Thyroid gland (tissue), 4 donors: ENCODE results near the gene PPIL1.

Experiments
- POLR2A ChIP-seq, 2 donors: fragments of 450-650 bp; IDR thresholded peaks; one replicate each; pipeline ENCODE4 v1.6.1; 2017; ENCODE audit warnings: antibody characterized with exemption in 2 of 2, mild to moderate bottlenecking in 2 of 2, moderate library complexity in 1 of 2
- TF ChIP-seq, protein P1 (sequence below), 6 experiments: fragments of 200-600 bp in 3 of 6; fragments of 450-650 bp in 3 of 6; sonication (generic) in 3 of 6; IDR thresholded peaks; one replicate each; pipeline ENCODE4 v1.5.1; 2016 to 2019; ENCODE audit warnings: antibody characterized with exemption in 6 of 6, mild to moderate bottlenecking in 2 of 6, inconsistent platforms in 1 of 6, moderate library complexity in 1 of 6

DNA sequence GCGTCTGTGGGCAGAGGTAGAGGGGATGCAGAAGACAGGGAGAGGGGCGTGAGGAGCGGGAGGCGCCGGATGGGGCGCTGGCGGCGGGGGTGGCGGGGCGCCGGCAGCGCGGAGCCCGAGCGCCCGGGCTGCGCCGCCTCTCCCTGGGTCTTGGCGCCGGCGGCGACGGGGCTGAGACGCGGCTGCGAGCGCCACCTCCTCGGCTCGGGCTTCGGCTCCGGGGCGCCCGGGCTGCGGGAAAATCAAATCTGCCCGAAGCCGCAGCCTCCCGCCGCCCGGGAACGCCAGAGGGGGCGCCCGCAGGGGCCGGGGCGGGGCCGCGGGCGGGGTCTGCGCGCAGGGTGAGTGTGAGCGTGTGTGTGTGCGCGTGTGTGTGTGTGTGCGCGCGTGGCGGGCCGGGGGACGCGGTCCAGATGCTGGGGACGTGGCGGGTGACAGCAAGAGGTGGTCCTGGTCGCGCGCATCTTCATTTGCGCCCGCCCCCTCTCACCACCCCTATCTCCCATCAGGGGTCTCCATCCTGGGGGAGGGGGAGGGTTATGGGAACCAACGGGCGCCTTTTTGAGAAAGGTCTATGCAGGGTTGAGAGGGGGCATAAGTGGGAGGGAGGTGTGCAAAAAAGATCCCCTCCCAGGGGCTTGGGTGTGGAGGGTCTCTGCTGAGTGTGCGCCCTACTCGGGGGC is 34.7 kb downstream of the PPIL1 start:
- TF ChIP-seq, protein P1, sequence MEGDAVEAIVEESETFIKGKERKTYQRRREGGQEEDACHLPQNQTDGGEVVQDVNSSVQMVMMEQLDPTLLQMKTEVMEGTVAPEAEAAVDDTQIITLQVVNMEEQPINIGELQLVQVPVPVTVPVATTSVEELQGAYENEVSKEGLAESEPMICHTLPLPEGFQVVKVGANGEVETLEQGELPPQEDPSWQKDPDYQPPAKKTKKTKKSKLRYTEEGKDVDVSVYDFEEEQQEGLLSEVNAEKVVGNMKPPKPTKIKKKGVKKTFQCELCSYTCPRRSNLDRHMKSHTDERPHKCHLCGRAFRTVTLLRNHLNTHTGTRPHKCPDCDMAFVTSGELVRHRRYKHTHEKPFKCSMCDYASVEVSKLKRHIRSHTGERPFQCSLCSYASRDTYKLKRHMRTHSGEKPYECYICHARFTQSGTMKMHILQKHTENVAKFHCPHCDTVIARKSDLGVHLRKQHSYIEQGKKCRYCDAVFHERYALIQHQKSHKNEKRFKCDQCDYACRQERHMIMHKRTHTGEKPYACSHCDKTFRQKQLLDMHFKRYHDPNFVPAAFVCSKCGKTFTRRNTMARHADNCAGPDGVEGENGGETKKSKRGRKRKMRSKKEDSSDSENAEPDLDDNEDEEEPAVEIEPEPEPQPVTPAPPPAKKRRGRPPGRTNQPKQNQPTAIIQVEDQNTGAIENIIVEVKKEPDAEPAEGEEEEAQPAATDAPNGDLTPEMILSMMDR (IDR thresholded peaks at IDR 0.05) = peak in 2 of 6 experiments; percentile 15 to 29
- TF ChIP-seq POLR2A (IDR thresholded peaks at IDR 0.05) = no peak
